Measurements from ENCODE around the gene SCARB1.

Gene SCARB1

GRCh38 chr12:124841558-124841945 is 22.1 kb downstream of the SCARB1 start:
- DNase-seq, result no peak

- DNase-seq, result no peak
Observed at GRCh38 chr12:124837958-124838803, 25.5 kb downstream of the SCARB1 start.

GRCh38 chr12:124837249-124837897 is 26.3 kb downstream of the SCARB1 start:
- no peak for DNase-seq

GRCh38 chr12:124836759-124837158 is 26.9 kb downstream of the SCARB1 start:
- DNase-seq, result no peak

GRCh38 chr12:124835656-124836410 is 27.8 kb downstream of the SCARB1 start:
- DNase-seq, result no peak

GRCh38 chr12:124834822-124835221 is 28.8 kb downstream of the SCARB1 start:
- DNase-seq, result no peak

- DNase-seq, result no peak
Observed at GRCh38 chr12:124833693-124834122, 30.0 kb downstream of the SCARB1 start.

GRCh38 chr12:124832856-124833255 is 30.8 kb downstream of the SCARB1 start:
- DNase-seq, result no peak

- no peak for DNase-seq
Observed at GRCh38 chr12:124831590-124831989, 32.1 kb downstream of the SCARB1 start.

GRCh38 chr12:124830306-124830705 is 33.4 kb downstream of the SCARB1 start:
- DNase-seq, result no peak

GRCh38 chr12:124829708-124830304 is 33.9 kb downstream of the SCARB1 start:
- no peak for DNase-seq

GRCh38 chr12:124829008-124829707 is 34.5 kb downstream of the SCARB1 start:
- DNase-seq, result no peak

GRCh38 chr12:124828264-124829007 is 35.2 kb downstream of the SCARB1 start:
- no peak for DNase-seq

- peak in 1 of 2 experiments; percentile 5 for DNase-seq
Observed at GRCh38 chr12:124827588-124828184, 36.0 kb downstream of the SCARB1 start.

GRCh38 chr12:124824195-124824594 is 39.5 kb downstream of the SCARB1 start:
- DNase-seq, result no peak

- DNase-seq, result no peak
Observed at GRCh38 chr12:124823272-124823970, 40.2 kb downstream of the SCARB1 start.

GRCh38 chr12:124822218-124822617 is 41.4 kb downstream of the SCARB1 start:
- no peak for DNase-seq

- DNase-seq, result no peak
Observed at GRCh38 chr12:124821252-124822200, 42.1 kb downstream of the SCARB1 start.

GRCh38 chr12:124820199-124820598 is 43.5 kb downstream of the SCARB1 start:
- DNase-seq, result no peak
